KBM-7 (cell line): ENCODE data around the gene VPS26A.
A peak's percentile ranks its signal among the peaks of the same experiment; 100 is the strongest.

ENCODE experiments used
- DNase-seq: peaks from one replicate; pipeline ENCODE4 v3.0.0-alpha.2; 2015
- in situ Hi-C: fragments of 300-500 bp; cut with MboI; formaldehyde crosslinking; loops from 2 replicates; pipeline ENCODE4 v1.14.3; 2020; ENCODE audit warnings: low sequenced_read_pairs, low pct_unique_long_range_greater_than_20kb, mixed read lengths

The VPS26A gene

DNA sequence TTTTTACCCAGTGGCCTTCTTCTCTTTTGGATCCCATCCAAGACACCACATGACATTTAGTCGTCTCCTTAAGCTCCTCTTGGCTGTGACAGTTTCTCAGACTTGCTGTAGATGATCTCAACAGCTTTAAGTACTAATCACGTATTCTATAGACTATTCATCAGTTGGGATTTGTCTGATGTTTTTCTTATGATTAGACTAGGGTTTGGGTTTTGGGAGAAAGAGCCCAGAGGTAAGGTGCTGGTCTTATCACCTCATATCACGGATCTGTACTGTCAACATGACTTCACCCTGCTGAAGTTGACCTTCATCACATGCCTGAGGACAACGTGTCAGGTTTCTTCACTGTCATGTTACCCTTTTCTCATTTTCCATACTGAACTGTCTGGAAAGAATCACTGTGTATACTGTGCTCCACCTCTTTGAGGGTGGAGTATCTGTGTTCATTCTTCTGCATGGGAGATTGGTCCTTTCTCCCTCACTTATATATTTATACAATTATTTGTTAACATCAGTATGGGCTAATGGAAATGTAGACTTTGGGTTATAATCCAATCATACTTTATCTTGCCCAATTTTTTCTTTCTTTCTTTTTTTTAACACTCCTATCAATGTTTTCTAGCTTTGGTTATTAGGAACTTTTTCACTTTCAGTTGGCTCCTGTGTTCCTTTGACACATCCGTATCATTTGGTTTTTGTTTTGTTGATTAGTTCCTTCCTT, 89.8 kb downstream of the VPS26A start:
- DNase-seq = no peak
- in situ Hi-C loops = no loop called here

DNA sequence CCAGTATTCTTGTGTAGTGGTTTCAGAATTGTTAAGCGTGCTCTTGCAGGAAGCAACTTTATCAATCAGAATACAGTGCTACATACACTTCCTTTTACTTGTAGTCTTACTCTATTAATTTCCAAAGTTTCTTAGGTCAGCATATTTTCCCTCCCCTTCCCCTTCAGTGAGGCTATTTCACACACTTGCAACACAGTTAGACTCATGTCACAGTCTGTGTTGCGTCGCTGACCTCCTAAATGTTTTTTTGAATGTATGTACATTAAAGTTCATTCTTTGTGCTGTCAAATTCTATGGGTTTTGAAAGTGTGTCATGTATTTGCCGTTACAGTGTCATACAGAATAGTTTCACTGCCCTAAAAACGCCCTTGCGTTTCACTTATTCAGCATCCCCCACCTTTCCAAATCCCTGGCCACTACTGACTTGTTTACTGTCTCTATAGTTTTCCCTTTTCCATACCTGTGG, 90.7 kb downstream of the VPS26A start:
- in situ Hi-C loops = no loop called here
- DNase-seq = no peak

DNA sequence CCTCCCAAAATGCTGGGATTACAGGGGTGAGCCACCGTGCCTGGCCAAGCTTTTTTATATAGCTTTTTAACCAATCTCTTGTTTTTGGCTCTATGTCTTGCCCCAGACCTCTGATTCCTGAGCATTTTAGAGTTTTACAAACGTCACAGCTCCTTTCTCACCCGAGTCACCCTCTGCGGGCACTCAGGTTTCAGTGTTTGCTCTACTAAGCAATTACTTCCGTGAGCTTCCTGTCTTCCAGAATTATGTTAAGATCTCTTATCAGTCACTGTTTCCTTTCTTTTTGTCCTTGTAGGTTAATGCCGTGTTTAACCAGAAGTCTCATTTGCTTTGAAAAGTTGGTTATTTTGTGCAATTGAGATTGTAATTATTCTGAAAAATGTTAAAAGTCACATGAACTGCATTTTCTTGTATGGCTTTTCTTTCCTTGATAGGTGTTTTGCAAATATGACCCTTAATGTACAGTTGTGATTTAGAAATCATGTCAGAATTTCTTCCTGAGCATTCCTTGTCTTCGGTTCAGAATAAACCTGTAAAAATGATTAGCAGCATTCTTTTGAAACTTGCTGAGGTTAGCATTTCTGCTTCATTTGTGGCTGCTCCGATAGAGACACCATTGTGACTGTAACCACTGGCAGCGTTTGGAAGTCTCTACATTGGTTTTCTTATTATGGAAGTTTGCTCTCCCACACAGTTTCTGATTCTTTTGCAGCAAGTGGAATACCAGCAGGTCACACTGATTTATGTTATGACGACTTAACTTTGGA, 91.6 kb downstream of the VPS26A start:
- in situ Hi-C loops = no loop called here
- peak; percentile 41 for DNase-seq

DNA sequence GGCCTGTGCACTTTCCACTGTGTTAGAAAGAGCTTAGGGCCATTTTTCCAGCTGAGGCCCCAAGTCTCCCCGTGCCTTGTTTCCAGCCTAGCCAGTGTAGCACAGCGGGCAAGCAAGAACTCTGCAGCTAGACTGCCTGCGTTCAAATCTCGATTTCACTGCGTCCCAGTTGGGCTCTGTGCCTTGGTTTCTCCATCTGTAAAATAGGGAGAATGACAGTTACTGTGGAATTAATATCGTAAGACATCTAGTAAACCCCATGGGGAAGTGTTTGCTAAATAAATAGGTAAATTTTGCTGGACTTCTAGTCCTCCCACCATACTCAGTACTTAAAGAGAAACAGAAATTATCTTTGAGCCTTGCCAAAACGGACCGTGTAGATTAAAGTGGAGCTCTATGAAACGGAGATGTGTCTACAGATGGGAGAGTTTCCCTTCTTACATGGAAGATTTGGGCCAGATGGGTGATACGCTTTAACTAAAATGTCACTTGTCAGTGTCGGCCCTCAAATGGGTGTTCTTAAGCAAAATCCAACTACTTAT, 92.7 kb downstream of the VPS26A start:
- in situ Hi-C loops = no loop called here
- no peak for DNase-seq

DNA sequence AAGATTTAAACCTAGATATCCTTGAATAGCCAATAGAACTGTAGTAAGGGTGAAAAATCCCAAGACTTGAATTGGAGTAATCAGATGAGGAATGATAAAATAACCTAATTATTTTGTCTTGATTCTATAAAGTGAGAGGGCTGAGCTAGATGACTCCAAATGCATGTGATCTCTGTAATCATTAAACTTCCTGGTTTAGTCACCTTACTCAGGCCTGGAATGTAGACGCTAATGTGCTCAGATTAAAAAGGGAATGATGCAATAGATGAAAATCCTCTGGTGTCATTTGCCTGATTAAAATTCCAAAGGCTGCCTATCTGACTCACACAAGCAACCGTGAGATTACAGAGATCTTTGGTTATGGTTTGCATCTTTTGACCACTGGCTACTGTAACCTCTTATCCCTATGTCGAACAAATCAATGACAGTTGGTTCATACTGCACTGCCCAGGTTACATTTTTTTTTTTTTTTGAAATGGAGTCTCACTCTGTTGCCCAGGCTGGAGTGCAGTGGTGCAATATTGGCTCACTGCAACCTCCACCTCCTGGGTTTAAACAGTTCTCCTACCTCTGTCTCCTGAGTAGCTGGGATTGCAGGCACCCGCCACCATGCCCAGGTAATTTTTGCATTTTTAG, 93.3 kb downstream of the VPS26A start:
- DNase-seq = no peak
- in situ Hi-C loops = no loop called here

DNA sequence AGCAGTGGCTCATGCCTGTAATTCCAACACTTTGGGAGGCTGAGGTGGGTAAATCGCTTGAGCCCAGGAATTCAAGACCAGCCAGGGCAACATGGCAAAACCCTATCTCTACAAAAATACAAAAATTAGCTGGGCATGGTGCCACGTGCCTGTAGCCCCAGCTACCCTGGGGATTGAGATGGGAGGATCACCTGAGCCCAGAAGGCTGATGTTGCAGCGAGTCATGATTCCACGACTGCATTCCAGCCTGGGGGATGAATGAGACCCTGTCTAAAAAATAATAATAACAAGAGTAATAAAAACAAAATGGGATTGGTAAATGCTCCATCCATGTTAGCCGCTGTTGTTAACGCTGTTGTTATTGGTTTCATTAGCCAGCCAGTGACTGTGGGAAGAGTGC, 94.9 kb downstream of the VPS26A start:
- no peak for DNase-seq
- in situ Hi-C loops = no loop called here

DNA sequence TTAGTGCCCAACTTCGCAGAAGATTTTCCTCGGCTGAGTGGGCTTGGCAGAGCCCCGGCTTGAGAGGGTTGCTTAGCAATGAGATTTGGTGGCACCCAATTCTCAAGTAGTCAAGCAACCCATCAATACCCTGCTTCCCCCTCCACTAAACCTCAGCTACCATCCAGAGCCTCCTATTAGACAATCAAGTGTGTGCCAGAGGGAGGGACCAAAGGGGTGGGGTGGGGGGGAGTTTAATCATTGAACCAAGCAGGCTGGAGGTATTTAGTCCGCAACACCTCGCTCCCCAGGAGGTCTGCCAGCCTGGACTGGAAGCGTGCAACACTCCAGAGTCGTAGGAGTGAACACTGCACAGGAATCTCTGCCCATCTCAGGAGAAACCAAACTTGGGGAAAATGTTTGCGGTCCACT, 96.1 kb downstream of the VPS26A start, which contains the start of gene HKDC1:
HKDC1 (plus strand) TSS at position 292 of the 411 bp plus-strand sequence; CDS start at position 396, 104 bp downstream.
- DNase-seq = no peak
- in situ Hi-C loops = no loop called here

DNA sequence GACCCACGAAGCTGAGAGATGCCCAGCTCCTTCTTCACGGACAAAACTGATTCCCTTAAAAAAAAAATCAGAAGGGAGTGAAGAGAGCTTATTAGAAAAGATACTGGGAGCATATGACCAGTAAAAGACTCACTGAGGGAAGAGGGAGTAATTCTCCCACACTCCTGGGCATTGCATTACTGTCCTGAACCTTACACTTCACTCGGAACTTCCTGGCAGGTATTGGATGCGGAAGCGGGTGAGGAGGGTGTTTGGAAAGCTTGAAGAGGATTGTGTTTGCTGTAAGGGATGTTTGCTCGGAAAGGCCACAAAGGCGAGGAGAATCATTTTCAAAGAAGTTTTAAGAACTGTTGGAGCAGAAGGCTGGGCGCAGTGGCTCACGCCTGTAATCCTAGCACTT, 96.5 kb downstream of the VPS26A start:
- in situ Hi-C loops = no loop called here
- no peak for DNase-seq
